ENCODE data around the gene KCNMB4.

Gene KCNMB4

DNA sequence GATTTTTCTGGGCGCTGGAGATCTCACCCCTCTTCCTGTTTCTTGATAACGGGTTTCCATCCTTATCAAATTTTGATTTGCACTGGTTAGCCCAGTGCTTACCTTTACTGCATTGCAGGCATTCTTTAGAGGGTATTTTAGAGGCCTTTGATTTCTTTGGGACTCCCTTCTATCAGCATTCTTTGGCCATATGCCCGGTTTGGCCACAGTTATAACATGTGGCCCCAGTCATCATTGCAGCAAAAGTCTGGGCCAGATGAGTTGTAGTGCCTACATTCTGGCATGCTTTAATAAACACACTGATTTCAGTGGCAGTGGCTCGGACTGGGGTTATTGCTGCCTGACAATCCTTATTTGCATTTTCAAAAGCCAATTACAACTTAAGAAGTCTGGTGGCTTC, 82.3 kb downstream of the KCNMB4 start:
- no peak for DNase-seq

GRCh38 chr12:70449074-70449752, 83.1 kb downstream of the KCNMB4 start:
- no peak for DNase-seq

- no peak for DNase-seq
These were observed 83.8 kb downstream of the KCNMB4 start for GRCh38 chr12:70449753-70450341.

DNA sequence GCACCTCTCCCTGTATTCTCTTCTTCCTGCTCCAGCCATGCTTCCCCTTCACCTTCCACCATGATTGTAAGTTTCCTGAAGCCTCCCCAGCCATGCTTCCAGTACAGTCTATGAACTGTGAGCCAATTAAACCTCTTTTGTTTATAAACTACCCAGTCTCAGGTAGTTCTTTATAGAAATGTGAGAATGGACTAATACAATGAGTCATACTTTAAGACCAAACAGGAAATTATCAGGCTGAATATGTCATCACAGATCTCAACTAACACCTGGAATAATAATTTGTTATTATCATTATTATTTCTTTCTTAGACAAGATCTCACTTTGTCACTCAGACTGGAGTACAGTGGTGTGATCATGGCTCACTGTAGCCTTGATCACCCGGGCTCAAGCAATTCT, 85.4 kb downstream of the KCNMB4 start:
- DNase-seq: no peak

DNA sequence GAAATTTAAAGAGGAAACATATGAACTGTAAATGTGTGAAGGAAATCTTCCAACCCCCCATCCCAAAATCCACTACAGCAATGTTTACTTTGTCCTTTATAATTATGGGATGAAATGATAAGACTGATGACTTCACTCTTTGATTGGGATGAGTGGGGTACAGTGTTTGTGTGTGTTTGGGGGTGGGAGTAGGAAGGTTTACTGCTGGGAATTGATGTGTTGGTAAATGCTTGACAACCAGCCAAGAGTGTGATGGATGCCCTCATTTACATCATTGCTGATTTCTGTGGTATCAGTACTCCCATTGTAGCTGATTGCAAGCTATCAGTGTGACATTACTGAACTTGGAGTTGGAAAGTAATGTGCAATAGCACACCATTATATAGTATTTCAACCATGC, 90.9 kb downstream of the KCNMB4 start:
- no peak for DNase-seq

DNA sequence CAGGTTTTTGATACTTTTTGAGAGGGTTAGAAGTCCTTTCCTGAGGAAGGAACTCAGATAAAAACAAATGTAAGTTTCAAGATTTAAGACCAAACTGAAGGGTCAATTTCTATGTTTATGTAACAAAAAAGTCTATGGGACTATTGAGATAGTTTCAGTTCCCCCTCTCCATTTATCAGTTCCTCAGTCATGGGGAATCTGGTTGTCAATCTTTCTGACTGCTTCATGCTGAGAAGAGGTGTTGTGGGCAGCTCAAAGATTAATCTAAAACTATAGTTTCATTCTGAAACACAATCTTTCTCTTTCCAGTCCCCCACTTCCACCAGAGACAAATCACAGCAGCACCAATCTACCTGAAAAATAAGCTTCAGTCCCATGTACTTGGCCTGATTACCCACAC, 93.7 kb downstream of the KCNMB4 start:
- DNase-seq: no peak

DNA sequence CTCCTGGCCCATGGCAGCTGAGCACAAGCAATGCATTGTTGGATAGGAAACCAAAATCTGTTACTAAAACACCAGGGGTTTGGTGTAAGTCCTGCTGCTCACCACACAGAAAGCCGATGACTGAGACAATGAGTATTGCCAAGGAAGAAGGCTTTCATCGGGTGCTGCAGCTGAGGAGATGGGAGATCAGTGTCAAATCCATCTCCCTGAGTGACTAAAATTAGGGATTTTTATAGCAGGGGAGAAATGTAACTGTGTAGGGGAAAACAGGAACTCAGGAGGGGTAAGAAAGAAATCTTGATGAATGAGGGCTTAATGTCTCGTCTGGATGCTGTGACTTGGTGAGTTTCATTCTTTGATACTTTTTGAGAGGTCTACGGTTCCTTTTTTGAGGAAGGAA, 97.9 kb downstream of the KCNMB4 start:
- no peak for DNase-seq

DNA sequence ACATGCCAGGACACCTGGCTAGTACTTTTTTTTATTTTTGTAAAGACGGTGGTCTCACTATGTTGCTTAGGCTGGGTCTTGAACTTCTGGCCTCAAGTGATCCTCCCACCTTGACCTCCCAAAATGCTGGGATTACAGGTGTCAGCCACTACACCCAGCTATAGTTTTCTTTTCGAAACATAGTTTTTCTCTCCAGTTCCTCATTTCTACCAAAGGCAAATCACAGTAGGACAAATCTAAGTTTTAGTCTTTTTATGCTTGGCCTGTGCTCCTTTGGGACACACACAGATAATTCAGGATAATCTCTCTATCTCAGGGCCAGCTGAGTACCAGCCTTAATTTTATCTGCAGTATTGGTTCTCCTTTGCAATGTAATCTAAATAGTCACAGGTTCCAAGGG, 100.7 kb downstream of the KCNMB4 start:
- no peak for DNase-seq

GRCh38 chr12:70467476-70467875, 101.4 kb downstream of the KCNMB4 start:
- DNase-seq: no peak

DNA sequence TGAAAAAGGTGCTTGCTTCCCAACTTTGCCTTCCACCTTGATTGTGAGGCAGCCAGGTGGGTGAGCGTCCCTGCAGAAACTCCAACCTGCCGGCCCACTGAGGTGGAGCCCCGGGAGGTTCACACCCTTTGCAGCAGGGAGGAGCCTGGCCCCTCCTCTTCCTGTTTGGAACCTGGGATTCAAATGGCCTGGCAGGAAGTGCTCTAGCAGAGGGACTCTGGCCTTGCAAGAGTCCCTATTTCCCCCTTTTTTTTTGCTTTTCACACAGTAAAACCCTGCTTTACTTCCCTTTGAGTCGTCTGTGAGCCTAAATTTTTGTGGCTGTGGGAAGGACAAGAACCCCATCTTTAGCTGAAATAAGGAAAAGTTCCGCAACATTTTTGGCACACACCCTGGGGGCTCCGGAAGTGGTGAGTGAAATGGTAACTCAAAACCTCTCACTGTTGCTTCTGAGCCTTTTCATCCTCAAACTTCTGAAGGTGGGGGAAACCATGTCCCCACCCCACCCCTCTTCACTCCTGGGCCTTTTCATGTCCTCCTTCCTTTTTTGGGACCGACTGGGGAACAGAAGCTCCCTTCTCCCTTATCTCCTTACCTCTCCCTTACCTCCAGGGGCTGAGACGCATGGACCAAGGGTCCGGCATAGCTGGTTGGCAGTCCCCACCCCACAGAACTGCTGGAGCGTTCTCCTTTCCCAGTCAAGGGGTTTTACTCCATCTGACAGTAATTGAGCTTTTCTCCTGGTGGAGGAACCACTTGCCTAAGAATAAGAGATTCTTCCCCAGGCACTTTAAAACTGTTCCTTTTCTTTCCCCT, 102.0 kb downstream of the KCNMB4 start:
- peak; percentile 17 to 20 for DNase-seq

GRCh38 chr12:70468741-70469140, 102.7 kb downstream of the KCNMB4 start:
- no peak for DNase-seq

DNA sequence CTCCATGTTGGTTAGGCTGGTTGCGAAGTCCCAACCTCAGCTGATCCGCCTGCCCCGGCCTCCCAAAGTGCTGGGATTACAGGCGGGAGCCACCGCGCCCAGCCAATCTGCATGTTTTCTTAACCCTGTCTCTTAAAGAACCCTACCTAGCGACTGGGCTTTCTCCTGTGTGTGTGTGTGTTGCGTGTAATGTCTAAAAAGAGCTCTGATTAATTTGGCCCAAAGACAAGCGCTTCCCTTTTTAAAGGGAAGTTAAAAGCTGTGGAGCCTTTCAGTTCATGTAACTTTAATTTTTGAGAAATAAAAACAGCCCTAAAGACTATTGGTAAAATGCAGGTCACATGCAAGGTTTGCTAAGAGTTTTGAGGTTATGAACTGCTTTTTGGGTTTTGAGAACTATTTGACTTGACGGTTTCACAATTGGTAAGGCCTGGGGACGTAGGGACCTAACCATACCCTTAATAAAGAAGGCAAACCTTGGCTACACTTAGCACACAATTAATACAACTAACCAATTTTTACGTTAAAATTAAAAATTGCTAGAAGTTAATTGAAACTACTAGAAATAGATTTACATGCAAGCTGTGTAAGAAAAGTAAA, 103.2 kb downstream of the KCNMB4 start:
- peak; percentile 20 to 22 for DNase-seq

GRCh38 chr12:70482764-70483163, 116.7 kb downstream of the KCNMB4 start:
- DNase-seq: no peak
